Gastrocnemius medialis (tissue), 4 donors: ENCODE data around the gene BPIFB6.

Source experiments
- POLR2A ChIP-seq, 2 donors: fragments of 450-650 bp; IDR thresholded peaks; one replicate each; pipeline ENCODE4 v1.6.1; 2017; ENCODE audit warnings: antibody characterized with exemption in 2 of 2, mild to moderate bottlenecking in 2 of 2, moderate library complexity in 2 of 2
- TF ChIP-seq, protein P1 (sequence below), 5 experiments: fragments of 450-650 bp in 3 of 5; fragments of 200-600 bp in 2 of 5; sonication (generic) in 2 of 5; IDR thresholded peaks in 4 of 5; conservative IDR thresholded peaks in 1 of 5; 1 replicate in 4 of 5; 2 replicates in 1 of 5; pipeline ENCODE4 v1.5.1; 2016 to 2019; ENCODE audit warnings: antibody characterized with exemption in 5 of 5, mild to moderate bottlenecking in 3 of 5, moderate library complexity in 3 of 5

DNA sequence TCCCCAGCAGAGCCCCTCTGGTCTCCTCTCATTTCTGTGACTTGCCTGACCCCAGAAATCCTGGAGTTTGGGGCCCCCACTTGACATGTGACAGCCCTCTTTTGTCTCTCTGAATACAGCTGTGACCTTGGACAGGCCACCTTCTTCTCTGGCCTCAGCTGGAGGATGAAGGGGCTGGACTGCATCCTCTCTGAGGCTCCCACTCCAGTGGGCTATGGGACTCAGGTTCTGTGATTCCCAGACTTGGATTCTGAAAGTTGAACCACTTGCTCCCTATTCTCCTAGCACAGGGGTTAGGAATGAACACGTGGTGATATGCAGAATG, 31.3 kb downstream of the BPIFB6 start:
- TF ChIP-seq, protein P1, sequence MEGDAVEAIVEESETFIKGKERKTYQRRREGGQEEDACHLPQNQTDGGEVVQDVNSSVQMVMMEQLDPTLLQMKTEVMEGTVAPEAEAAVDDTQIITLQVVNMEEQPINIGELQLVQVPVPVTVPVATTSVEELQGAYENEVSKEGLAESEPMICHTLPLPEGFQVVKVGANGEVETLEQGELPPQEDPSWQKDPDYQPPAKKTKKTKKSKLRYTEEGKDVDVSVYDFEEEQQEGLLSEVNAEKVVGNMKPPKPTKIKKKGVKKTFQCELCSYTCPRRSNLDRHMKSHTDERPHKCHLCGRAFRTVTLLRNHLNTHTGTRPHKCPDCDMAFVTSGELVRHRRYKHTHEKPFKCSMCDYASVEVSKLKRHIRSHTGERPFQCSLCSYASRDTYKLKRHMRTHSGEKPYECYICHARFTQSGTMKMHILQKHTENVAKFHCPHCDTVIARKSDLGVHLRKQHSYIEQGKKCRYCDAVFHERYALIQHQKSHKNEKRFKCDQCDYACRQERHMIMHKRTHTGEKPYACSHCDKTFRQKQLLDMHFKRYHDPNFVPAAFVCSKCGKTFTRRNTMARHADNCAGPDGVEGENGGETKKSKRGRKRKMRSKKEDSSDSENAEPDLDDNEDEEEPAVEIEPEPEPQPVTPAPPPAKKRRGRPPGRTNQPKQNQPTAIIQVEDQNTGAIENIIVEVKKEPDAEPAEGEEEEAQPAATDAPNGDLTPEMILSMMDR (IDR thresholded peaks at IDR 0.05 in 4 of 5, conservative IDR thresholded peaks at IDR 0.05 in 1 of 5), result no peak
- no peak for TF ChIP-seq POLR2A (IDR thresholded peaks at IDR 0.05)
